Endothelial cell of umbilical vein (primary cell): ENCODE measurements around the gene ZNF384. TPM values are rescaled to one million over a fixed set of nuclear protein-coding genes. Genes with fewer than 3 reads are reported as not detected.

Source experiments
- BruUV-seq: library from RNA; stranded (reverse); fragments of 400-500 nt; replicated peaks from 2 replicates; lab custom pipeline; 2021; lab: Mats Ljungman, UMichigan
- CTCF ChIA-PET: fragments of 300-600, 350-600 bp; sonication (Branson Sonifier 250); formaldehyde crosslinking; loops from one replicate; lab custom pipeline; 2021; ENCODE audit warnings: antibody characterized with exemption, inconsistent platforms; lab: Charles Lee
- POLR2A ChIA-PET: fragments of 300-600, 350-600 bp; sonication (Branson Sonifier 250); formaldehyde crosslinking; loops from one replicate; lab custom pipeline; 2021; ENCODE audit warnings: antibody characterized with exemption, inconsistent platforms; lab: Charles Lee
- DNase-seq: peaks from one replicate; pipeline ENCODE4 v3.0.0-alpha.2; 2011; ENCODE audit warnings: low read depth, low spot score
- FAIRE-seq: peaks from 2 replicates; lab custom pipeline; 2011; peaks lifted over from hg19 to GRCh38; lab: Jason Lieb, UNC
- H2AFZ ChIP-seq: 2 replicates; pipeline ENCODE4 v1.6.0; 2012; ENCODE audit warnings: low read depth, low read length, control low read depth, inconsistent platforms
- H3K27ac ChIP-seq: 2 replicates; pipeline ENCODE4 v1.5.1; 2011; ENCODE audit warnings: low read depth, mild to moderate bottlenecking, control low read depth, low read length, moderate library complexity; ENCODE audit not compliant: insufficient read depth
- H3K27me3 ChIP-seq, 2 experiments: 2 replicates each; pipeline versions ENCODE4 v1.6.0 to v1.6.1; 2011; ENCODE audit warnings: low read length in 2 of 2, mixed read lengths in 1 of 2; ENCODE audit not compliant: control insufficient read depth in 2 of 2, insufficient read depth in 2 of 2
- H3K36me3 ChIP-seq, 2 experiments: 2 replicates in 1 of 2; 3 replicates in 1 of 2; pipeline ENCODE4 v1.5.1; 2011; ENCODE audit warnings: low read length in 2 of 2, mild to moderate bottlenecking in 1 of 2, moderate library complexity in 1 of 2; ENCODE audit not compliant: control insufficient read depth in 2 of 2, insufficient read depth in 2 of 2; ENCODE audit errors: extremely low read depth in 1 of 2
- H3K4me1 ChIP-seq: 3 replicates; pipeline ENCODE4 v1.5.1; 2011; ENCODE audit warnings: mild to moderate bottlenecking, low read length; ENCODE audit not compliant: control insufficient read depth, insufficient read depth; ENCODE audit errors: extremely low read depth
- H3K4me2 ChIP-seq: 2 replicates; pipeline ENCODE4 v1.6.1; 2011; ENCODE audit warnings: low read length, control low read depth, mixed read lengths; ENCODE audit not compliant: insufficient read depth
- H3K4me3 ChIP-seq, 3 experiments: fragments of 200-600 bp in 1 of 3; sonication (generic), shearing (Covaris generic) in 1 of 3; replicated peaks in 1 of 3; 2 replicates each; pipeline ENCODE4 v1.5.1; 2011 to 2016; ENCODE audit warnings: control low read depth in 3 of 3, low read length in 3 of 3, mild to moderate bottlenecking in 2 of 3, inconsistent platforms in 1 of 3, low read depth in 1 of 3, moderate library complexity in 1 of 3; ENCODE audit not compliant: insufficient read depth in 1 of 3
- H3K79me2 ChIP-seq: 2 replicates; pipeline ENCODE4 v1.6.0; 2012; ENCODE audit warnings: low read length, inconsistent platforms; ENCODE audit not compliant: control insufficient read depth, insufficient read depth
- H3K9ac ChIP-seq: replicated peaks from 2 replicates; pipeline ENCODE3; 2011; ENCODE audit warnings: low read length, control low read depth; ENCODE audit not compliant: insufficient read depth; ENCODE audit errors: extremely low read depth
- H3K9me1 ChIP-seq: replicated peaks from 3 replicates; pipeline ENCODE4 v1.6.0; 2011; ENCODE audit warnings: mild to moderate bottlenecking, low read length; ENCODE audit not compliant: control insufficient read depth, insufficient read depth; ENCODE audit errors: extremely low read depth
- H3K9me3 ChIP-seq: replicated peaks from 2 replicates; pipeline ENCODE4 v1.5.1; 2012; ENCODE audit warnings: low read length, inconsistent platforms; ENCODE audit not compliant: control insufficient read depth, insufficient read depth
- H4K20me1 ChIP-seq: replicated peaks from 2 replicates; pipeline ENCODE3; 2011; ENCODE audit warnings: mild to moderate bottlenecking, low read length; ENCODE audit not compliant: control insufficient read depth, insufficient read depth; ENCODE audit errors: extremely low read depth
- EZH2 ChIP-seq: IDR thresholded peaks from 2 replicates; pipeline ENCODE4 v1.6.1; 2012; ENCODE audit warnings: borderline replicate concordance, low read depth, mild to moderate bottlenecking, moderate library complexity, low read length, inconsistent platforms; ENCODE audit not compliant: severe bottlenecking
- FOS ChIP-seq: IDR thresholded peaks from 2 replicates; pipeline ENCODE4 v1.6.1; 2011; ENCODE audit warnings: mild to moderate bottlenecking, low read length, moderate library complexity, borderline replicate concordance; ENCODE audit not compliant: insufficient read depth
- POLR2AphosphoS5 ChIP-seq: IDR thresholded peaks from 2 replicates; pipeline ENCODE4 v1.6.1; 2012; ENCODE audit warnings: low read depth, mild to moderate bottlenecking, control low read depth, low read length, moderate library complexity; ENCODE audit not compliant: insufficient read depth
- dilution Hi-C: fragments of 300-500 bp; cut with MboI; formaldehyde crosslinking; loops from one replicate; pipeline ENCODE4 v1.15.0; 2019; ENCODE audit warnings: low sequenced_read_pairs; ENCODE audit not compliant: extremely low pct_ligation_motif_present
- intact Hi-C: fragments of 100-400 bp; cut with micrococcal nuclease; formaldehyde crosslinking; loops from one replicate; pipeline ENCODE4 v1.10.0; 2022
- polyA plus RNA-seq, 4 experiments: library from polyadenylated mRNA; depleted of rRNA in 3 of 4; stranded (reverse) in 3 of 4; unstranded in 1 of 4; fragments of >200 nt; gene quantifications; 2 replicates each; pipeline versions ENCODE4 v1.2.1 to v1.2.3, GENCODE V29; 2011 to 2012; ENCODE audit warnings: missing spikeins in 1 of 4
- total RNA-seq: library from RNA; stranded (reverse); gene quantifications from 2 replicates; pipeline ENCODE4 v1.2.3, GENCODE V29; 2021
- TF ChIP-seq, protein P1 (sequence below): IDR thresholded peaks from 2 replicates; pipeline ENCODE4 v1.6.1; 2011; ENCODE audit not compliant: insufficient read depth, insufficient read length
- TF ChIP-seq, protein P2 (sequence below), 2 donors: IDR thresholded peaks; 1 replicate in 1 of 2; 2 replicates in 1 of 2; pipeline ENCODE4 v1.5.1; 2011; ENCODE audit warnings: low read length in 2 of 2, mild to moderate bottlenecking in 2 of 2, moderate library complexity in 2 of 2, control low read depth in 1 of 2, inconsistent platforms in 1 of 2, low read depth in 1 of 2; ENCODE audit not compliant: insufficient read depth in 1 of 2; ENCODE audit errors: extremely low read depth in 1 of 2

Gene ZNF384
- total and polyA plus RNA-seq, 2 donors (not counting 3 experiments of a cell fraction or from before 2014, with no cell fraction given) = 52.8 to 58.3 TPM

GRCh38 chr12:6620137-6620884, 68.9 kb downstream of the ZNF384 start:
- no TSS peak for BruUV-seq
- Histone ChIP-seq H3K27ac (no peak overlapping the region), H3K9me1 (no peaks in the 10 kb centered on the region), H3K9me3 (no peaks in the 10 kb centered on the region), H3K27me3 (no peaks in the 10 kb centered on the region), H3K4me2 (no peak overlapping the region), H2AFZ (peak overlapping the region; percentile 78), H3K4me3 (peak overlapping the region in 1 of 3 experiments; percentile 6), H3K36me3 (no peaks in the 10 kb centered on the region), H3K79me2 (no peaks in the 10 kb centered on the region), H3K4me1 (no peaks in the 10 kb centered on the region), H3K9ac (no peak overlapping the region), H4K20me1 (no peaks in the 10 kb centered on the region)
- POLR2A ChIA-PET = interaction anchor here (1.0 kb wide), 1 partner anchor 146 kb away, joined by 3 read pairs; the partner anchor contains the start of gene PTMS
- CTCF ChIA-PET = interaction anchor here (0.6 to 4.8 kb wide), 34 partner anchors 9 to 231 kb away, joined by 3 to 63 read pairs (median 4); partner anchors contain the start of genes ACRBP, CDCA3, COPS7A and LPAR5
- TF ChIP-seq, protein P1, sequence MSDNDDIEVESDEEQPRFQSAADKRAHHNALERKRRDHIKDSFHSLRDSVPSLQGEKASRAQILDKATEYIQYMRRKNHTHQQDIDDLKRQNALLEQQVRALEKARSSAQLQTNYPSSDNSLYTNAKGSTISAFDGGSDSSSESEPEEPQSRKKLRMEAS = peak; percentile 60
- no peak for TF ChIP-seq EZH2
- TF ChIP-seq FOS = no peak
- TF ChIP-seq POLR2AphosphoS5 = peak; percentile 52
- TF ChIP-seq, protein P2, sequence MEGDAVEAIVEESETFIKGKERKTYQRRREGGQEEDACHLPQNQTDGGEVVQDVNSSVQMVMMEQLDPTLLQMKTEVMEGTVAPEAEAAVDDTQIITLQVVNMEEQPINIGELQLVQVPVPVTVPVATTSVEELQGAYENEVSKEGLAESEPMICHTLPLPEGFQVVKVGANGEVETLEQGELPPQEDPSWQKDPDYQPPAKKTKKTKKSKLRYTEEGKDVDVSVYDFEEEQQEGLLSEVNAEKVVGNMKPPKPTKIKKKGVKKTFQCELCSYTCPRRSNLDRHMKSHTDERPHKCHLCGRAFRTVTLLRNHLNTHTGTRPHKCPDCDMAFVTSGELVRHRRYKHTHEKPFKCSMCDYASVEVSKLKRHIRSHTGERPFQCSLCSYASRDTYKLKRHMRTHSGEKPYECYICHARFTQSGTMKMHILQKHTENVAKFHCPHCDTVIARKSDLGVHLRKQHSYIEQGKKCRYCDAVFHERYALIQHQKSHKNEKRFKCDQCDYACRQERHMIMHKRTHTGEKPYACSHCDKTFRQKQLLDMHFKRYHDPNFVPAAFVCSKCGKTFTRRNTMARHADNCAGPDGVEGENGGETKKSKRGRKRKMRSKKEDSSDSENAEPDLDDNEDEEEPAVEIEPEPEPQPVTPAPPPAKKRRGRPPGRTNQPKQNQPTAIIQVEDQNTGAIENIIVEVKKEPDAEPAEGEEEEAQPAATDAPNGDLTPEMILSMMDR (IDR thresholded peaks at IDR 0.05; ENCODE audit: extremely low read depth in 1 of 2, insufficient read depth in 1 of 2, low read depth in 1 of 2, low read length in 2 of 2) = peak; percentile 85 to 89
- FAIRE-seq = peak; percentile 49
- dilution Hi-C loops = no loop called here
- intact Hi-C loops = loop anchor here (1.0 to 2.0 kb wide), 2 partner anchors 18 to 43 kb away; partner anchors contain the start of gene ING4
- DNase-seq = peak; percentile 79
